ENCODE data around the gene PPP1R14B.

DNA sequence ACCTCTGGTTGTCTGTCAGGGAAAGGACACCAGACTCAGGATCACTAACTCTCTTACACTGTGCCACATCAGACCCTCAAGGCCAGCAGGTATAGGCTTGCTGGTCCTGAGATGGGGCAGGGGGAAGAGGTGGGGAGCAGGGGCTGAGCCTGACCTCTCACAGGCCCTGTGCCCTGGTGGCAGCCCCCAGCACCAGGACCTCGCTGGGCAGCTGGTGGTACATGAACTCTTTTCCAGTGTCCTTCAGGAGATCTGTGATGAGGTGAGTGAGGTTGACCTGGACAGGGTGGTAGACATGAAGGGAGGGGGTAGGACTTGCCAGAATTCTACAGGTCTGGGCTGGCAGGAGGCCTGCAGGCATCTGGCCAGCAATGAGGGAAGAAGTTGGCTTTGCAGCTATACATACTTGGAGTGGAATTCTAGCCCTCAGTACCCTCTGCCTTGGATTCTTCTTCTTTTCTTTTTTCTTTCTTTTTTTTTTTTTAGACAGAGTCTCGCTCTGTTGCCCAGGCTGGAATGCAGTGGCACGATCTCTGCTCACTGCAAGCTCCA is 19.3 kb downstream of the PPP1R14B start:
- TF ChIP-seq, protein P1, sequence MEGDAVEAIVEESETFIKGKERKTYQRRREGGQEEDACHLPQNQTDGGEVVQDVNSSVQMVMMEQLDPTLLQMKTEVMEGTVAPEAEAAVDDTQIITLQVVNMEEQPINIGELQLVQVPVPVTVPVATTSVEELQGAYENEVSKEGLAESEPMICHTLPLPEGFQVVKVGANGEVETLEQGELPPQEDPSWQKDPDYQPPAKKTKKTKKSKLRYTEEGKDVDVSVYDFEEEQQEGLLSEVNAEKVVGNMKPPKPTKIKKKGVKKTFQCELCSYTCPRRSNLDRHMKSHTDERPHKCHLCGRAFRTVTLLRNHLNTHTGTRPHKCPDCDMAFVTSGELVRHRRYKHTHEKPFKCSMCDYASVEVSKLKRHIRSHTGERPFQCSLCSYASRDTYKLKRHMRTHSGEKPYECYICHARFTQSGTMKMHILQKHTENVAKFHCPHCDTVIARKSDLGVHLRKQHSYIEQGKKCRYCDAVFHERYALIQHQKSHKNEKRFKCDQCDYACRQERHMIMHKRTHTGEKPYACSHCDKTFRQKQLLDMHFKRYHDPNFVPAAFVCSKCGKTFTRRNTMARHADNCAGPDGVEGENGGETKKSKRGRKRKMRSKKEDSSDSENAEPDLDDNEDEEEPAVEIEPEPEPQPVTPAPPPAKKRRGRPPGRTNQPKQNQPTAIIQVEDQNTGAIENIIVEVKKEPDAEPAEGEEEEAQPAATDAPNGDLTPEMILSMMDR (IDR thresholded peaks at IDR 0.05) = no peak
- TF ChIP-seq POLR2A (IDR thresholded peaks at IDR 0.05) = no peak

Measured in thyroid gland (tissue), 4 donors.